ENCODE data around the gene KCNJ12. TPM values are rescaled to one million over a fixed set of nuclear protein-coding genes. Genes with fewer than 3 reads are reported as not detected.
"Not testable (repeated sequence)": the region's sequence is repeated elsewhere in the genome, so short reads cannot be mapped to it uniquely, and the experiment has no call there.

KCNJ12 gene
- total RNA-seq, 1 experiment from 2014 or later: 2.3 TPM

GRCh38 chr17:21336541-21337294 is 39.4 kb upstream of the KCNJ12 start:
- H3K36me3 Mint-ChIP-seq; H3K27ac Mint-ChIP-seq; POLR2A ChIA-PET; ATAC-seq; H3K9me3 Mint-ChIP-seq; DNase-seq (ENCODE audit: low spot score); CTCF ChIA-PET; H3K27me3 Mint-ChIP-seq (ENCODE audit: low read depth); H3K4me3 Mint-ChIP-seq; H3K4me1 Mint-ChIP-seq: not testable (repeated sequence)

DNA sequence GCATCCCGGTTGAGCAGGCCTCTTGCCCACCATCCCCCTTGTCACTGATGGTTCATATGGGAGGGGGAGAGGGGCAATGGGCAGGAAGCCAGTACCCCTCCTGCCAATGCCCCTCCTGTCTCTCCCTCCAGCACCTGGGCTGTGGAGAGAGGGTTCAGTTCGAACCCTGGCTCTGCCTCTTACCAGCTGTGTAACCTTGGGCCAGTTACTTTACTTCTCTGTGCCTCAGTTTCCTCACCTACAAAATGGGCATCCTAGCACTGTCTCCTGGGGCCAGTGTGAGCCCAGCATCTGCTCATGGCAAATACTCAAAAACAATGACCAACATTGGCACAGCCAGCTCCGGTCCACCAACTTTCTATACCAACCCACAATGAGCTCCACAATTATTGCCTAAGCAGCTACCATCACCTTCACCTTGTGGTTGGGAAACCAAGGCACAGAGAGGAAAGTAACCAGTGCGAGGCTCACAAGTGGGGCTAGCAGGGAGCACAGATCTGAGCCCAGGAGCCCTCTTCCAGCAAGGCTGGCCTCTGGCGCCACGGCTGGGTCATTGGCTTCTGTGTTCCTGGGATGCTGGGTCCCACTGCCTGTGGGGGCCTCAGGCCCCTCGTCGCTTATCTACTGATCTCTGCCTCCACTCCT is 38.1 kb upstream of the KCNJ12 start:
- H3K36me3 Mint-ChIP-seq; H3K4me3 Mint-ChIP-seq; H3K27ac Mint-ChIP-seq; H3K9me3 Mint-ChIP-seq; H3K4me1 Mint-ChIP-seq; ATAC-seq; H3K27me3 Mint-ChIP-seq (ENCODE audit: low read depth); DNase-seq (ENCODE audit: low spot score); POLR2A ChIA-PET: not testable (repeated sequence)
- CTCF ChIA-PET: interaction anchor here (2.4 kb wide), 1 partner anchor 119 kb away, joined by 6 read pairs; no protein-coding TSS in a partner anchor

DNA sequence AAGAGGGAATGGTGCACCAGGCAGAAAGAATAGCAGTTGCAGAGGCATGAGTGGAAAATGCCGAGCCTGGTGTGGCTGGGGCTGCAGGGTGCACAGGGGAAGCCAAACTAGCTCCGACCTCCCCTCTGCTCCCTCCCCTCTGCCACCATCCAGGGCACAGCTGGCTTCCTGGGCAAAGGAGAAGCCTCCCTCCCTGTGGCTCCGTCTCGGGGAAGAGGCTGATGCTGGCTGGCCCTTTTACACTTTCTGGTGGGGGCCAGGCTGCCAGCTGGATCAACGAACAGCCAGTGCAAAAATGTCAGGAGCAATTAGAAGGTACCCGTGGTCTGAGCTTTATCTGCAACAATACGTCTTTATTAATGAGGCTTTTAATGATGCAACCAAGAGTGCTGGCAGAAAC is 37.1 kb upstream of the KCNJ12 start:
- Mint-ChIP-seq H3K4me1 (no peaks in the 10 kb centered on the region), H3K27me3 (ENCODE audit: low read depth) (no peaks in the 10 kb centered on the region), H3K9me3 (no peaks in the 10 kb centered on the region), H3K36me3 (no peaks in the 10 kb centered on the region), H3K27ac (no peak overlapping the region), H3K4me3 (no peak overlapping the region)
- ATAC-seq (no peak), DNase-seq (ENCODE audit: low spot score) (no peak)
- TF ChIP-seq NFATC4 (CRISPR knock-in tag; IDR thresholded peaks at IDR 0.05) (no peak), SMAD4 (CRISPR knock-in tag; IDR thresholded peaks at IDR 0.05) (no peak), ZNF671 (CRISPR knock-in tag; IDR thresholded peaks at IDR 0.05) (no peak), ESRRA (CRISPR knock-in tag; IDR thresholded peaks at IDR 0.05; ENCODE audit: borderline replicate concordance) (no peak), GTF2I (CRISPR knock-in tag; conservative IDR thresholded peaks at IDR 0.05) (no peak), OVOL2 (CRISPR knock-in tag; IDR thresholded peaks at IDR 0.05; ENCODE audit: borderline replicate concordance) (no peak), TEAD4 (CRISPR knock-in tag; IDR thresholded peaks at IDR 0.05) (no peak)
- TF ChIP-seq, protein P1, sequence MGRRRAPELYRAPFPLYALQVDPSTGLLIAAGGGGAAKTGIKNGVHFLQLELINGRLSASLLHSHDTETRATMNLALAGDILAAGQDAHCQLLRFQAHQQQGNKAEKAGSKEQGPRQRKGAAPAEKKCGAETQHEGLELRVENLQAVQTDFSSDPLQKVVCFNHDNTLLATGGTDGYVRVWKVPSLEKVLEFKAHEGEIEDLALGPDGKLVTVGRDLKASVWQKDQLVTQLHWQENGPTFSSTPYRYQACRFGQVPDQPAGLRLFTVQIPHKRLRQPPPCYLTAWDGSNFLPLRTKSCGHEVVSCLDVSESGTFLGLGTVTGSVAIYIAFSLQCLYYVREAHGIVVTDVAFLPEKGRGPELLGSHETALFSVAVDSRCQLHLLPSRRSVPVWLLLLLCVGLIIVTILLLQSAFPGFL (CRISPR knock-in tag; IDR thresholded peaks at IDR 0.05; ENCODE audit: borderline replicate concordance): no peak
- CTCF ChIA-PET: interaction anchor here (0.5 to 2.4 kb wide), 2 partner anchors 118 to 206 kb away, joined by 3 to 6 read pairs; no protein-coding TSS in a partner anchor
- POLR2A ChIA-PET: no interaction called here

DNA sequence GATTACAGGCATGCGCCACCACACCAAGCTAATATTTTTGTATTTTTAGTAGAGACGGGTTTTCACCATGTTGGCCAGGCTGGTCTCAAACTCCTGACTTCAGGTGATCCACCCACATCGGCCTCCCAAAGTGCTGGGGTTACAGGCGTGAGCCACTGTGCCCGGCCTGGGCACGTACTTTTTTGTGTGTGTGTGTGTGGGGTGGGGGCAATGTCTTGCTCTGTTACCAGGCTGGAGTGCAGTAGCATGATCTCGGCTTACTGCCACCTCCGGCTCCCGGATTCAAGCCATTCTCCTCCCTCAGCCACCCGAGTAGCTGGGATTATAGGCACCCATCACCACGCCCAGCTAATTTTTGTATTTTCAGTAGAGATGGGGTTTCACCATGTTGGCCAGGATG is 36.6 kb upstream of the KCNJ12 start:
- H3K4me1 Mint-ChIP-seq; ATAC-seq; DNase-seq (ENCODE audit: low spot score); H3K9me3 Mint-ChIP-seq; H3K27me3 Mint-ChIP-seq (ENCODE audit: low read depth); H3K27ac Mint-ChIP-seq; H3K36me3 Mint-ChIP-seq; POLR2A ChIA-PET; H3K4me3 Mint-ChIP-seq: not testable (repeated sequence)
- CTCF ChIA-PET: interaction anchor here (0.5 to 2.4 kb wide), 2 partner anchors 117 to 207 kb away, joined by 3 to 6 read pairs; no protein-coding TSS in a partner anchor

- H3K27me3 Mint-ChIP-seq (ENCODE audit: low read depth); CTCF ChIA-PET; H3K4me3 Mint-ChIP-seq; H3K4me1 Mint-ChIP-seq; H3K27ac Mint-ChIP-seq; H3K36me3 Mint-ChIP-seq; POLR2A ChIA-PET; DNase-seq (ENCODE audit: low spot score); ATAC-seq; H3K9me3 Mint-ChIP-seq: not testable (repeated sequence)
These were observed 35.8 kb upstream of the KCNJ12 start for GRCh38 chr17:21340407-21340806.

DNA sequence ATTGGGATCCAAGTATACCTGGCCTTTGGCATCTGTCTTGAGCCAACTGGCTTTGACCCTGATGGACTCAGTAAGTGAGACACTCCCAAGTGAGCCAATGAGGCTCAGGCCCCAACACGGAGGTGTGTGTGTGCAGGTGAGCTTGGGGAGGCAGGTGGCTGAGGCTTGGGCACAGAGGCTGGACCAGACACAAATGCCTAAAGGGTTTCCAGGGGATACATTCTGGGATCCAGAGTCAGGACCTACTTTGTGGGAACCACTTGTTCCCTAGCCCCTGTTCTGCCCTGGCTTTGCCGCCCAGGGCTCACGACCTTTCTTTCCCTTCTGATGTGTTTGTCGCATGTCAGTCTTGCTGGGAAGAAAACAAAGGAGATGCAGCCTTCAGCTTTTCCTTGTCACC is 34.9 kb upstream of the KCNJ12 start:
- H3K4me1 Mint-ChIP-seq; H3K27me3 Mint-ChIP-seq (ENCODE audit: low read depth); CTCF ChIA-PET; H3K36me3 Mint-ChIP-seq; POLR2A ChIA-PET; H3K9me3 Mint-ChIP-seq; ATAC-seq; DNase-seq (ENCODE audit: low spot score); H3K27ac Mint-ChIP-seq; H3K4me3 Mint-ChIP-seq: not testable (repeated sequence)

GRCh38 chr17:21341925-21342540 is 34.1 kb upstream of the KCNJ12 start:
- H3K4me1 Mint-ChIP-seq; ATAC-seq; H3K9me3 Mint-ChIP-seq; POLR2A ChIA-PET; H3K36me3 Mint-ChIP-seq; H3K27ac Mint-ChIP-seq; H3K4me3 Mint-ChIP-seq; H3K27me3 Mint-ChIP-seq (ENCODE audit: low read depth); DNase-seq (ENCODE audit: low spot score); CTCF ChIA-PET: not testable (repeated sequence)

GRCh38 chr17:21343061-21343949 is 32.9 kb upstream of the KCNJ12 start:
- H3K9me3 Mint-ChIP-seq; H3K4me3 Mint-ChIP-seq; H3K27me3 Mint-ChIP-seq (ENCODE audit: low read depth); ATAC-seq; DNase-seq (ENCODE audit: low spot score); CTCF ChIA-PET; H3K4me1 Mint-ChIP-seq; H3K27ac Mint-ChIP-seq; POLR2A ChIA-PET; H3K36me3 Mint-ChIP-seq: not testable (repeated sequence)

DNA sequence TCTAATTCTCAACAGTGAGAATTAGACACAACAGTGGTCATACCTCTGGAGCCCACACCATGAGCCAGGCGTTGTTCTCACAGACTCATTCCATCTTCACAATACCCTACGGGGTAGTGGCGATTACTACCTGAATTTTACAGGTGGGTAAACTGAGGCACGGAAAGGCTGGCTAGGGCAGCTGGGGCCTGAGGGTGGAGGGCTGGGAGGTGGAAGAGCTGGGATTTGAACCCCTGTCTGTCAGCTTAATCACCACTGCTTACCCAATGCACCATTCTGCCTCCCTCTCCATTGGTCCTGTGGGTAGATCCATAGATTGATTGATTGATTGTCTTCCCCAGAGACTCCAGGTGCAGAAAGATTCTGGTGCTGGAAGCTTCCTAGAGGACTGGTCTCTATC is 31.4 kb upstream of the KCNJ12 start:
- H3K27ac Mint-ChIP-seq; H3K27me3 Mint-ChIP-seq (ENCODE audit: low read depth); CTCF ChIA-PET; H3K4me3 Mint-ChIP-seq; H3K36me3 Mint-ChIP-seq; POLR2A ChIA-PET; ATAC-seq; H3K9me3 Mint-ChIP-seq; H3K4me1 Mint-ChIP-seq; DNase-seq (ENCODE audit: low spot score): not testable (repeated sequence)
